Measurements from ENCODE around the gene GGPS1.
"Not testable (repeated sequence)": the region's sequence is repeated elsewhere in the genome, so short reads cannot be mapped to it uniquely, and the experiment has no call there.

The GGPS1 gene

GRCh38 chr1:235342471-235342870 lies 14.1 kb downstream of the GGPS1 start:
- DNase-seq, result no peak

GRCh38 chr1:235343726-235344125 lies 15.4 kb downstream of the GGPS1 start:
- DNase-seq, result no peak

GRCh38 chr1:235351441-235351840 lies 23.1 kb downstream of the GGPS1 start:
- no peak for DNase-seq

GRCh38 chr1:235351898-235352297 lies 23.5 kb downstream of the GGPS1 start:
- no peak for DNase-seq

GRCh38 chr1:235357485-235358373 lies 29.4 kb downstream of the GGPS1 start:
- DNase-seq, result peak; percentile 19 to 70

GRCh38 chr1:235358899-235359298 lies 30.5 kb downstream of the GGPS1 start:
- DNase-seq, result no peak

GRCh38 chr1:235364189-235364588 lies 35.8 kb downstream of the GGPS1 start:
- not testable (repeated sequence) for DNase-seq

GRCh38 chr1:235366286-235366685 lies 37.9 kb downstream of the GGPS1 start:
- no peak for DNase-seq

- peak; percentile 92 to 96 for DNase-seq
These were observed 38.9 kb downstream of the GGPS1 start, which contains the start of gene TBCE for GRCh38 chr1:235367000-235367908. TBCE (plus strand) TSS chr1:235367427; CDS start chr1:235380050, 12,623 bp downstream.

- no peak for DNase-seq
These were observed 40.1 kb downstream of the GGPS1 start for GRCh38 chr1:235368428-235368827.

- no peak for DNase-seq
These were observed 41.4 kb downstream of the GGPS1 start for GRCh38 chr1:235369802-235370201.

GRCh38 chr1:235375919-235376605 lies 47.7 kb downstream of the GGPS1 start:
- no peak for DNase-seq

GRCh38 chr1:235378134-235378735 lies 49.9 kb downstream of the GGPS1 start:
- not testable (repeated sequence) for DNase-seq

- not testable (repeated sequence) for DNase-seq
These were observed 53.8 kb downstream of the GGPS1 start for GRCh38 chr1:235381955-235382739.

GRCh38 chr1:235385633-235386032 lies 57.3 kb downstream of the GGPS1 start:
- DNase-seq, result not testable (repeated sequence)

- DNase-seq, result no peak
These were observed 63.5 kb downstream of the GGPS1 start for GRCh38 chr1:235391874-235392273.
